ENCODE results near the gene FUBP1. TPM values are rescaled to one million over a fixed set of nuclear protein-coding genes. Genes with fewer than 3 reads are reported as not detected.
"Not testable (repeated sequence)": the region's sequence is repeated elsewhere in the genome, so short reads cannot be mapped to it uniquely, and the experiment has no call there.

Gene FUBP1, protein sequence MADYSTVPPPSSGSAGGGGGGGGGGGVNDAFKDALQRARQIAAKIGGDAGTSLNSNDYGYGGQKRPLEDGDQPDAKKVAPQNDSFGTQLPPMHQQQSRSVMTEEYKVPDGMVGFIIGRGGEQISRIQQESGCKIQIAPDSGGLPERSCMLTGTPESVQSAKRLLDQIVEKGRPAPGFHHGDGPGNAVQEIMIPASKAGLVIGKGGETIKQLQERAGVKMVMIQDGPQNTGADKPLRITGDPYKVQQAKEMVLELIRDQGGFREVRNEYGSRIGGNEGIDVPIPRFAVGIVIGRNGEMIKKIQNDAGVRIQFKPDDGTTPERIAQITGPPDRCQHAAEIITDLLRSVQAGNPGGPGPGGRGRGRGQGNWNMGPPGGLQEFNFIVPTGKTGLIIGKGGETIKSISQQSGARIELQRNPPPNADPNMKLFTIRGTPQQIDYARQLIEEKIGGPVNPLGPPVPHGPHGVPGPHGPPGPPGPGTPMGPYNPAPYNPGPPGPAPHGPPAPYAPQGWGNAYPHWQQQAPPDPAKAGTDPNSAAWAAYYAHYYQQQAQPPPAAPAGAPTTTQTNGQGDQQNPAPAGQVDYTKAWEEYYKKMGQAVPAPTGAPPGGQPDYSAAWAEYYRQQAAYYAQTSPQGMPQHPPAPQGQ
- total RNA-seq = 50.7 TPM
- long read RNA-seq, transcript FUBP1-203 (20 exons, 2,378 nt) = major isoform, 7 of 49 reads
- long read RNA-seq, partial matches to known transcripts = 8 of 49 reads
- long read RNA-seq, other reads (novel, unspliced or antisense) = 34 of 49 reads

DNA sequence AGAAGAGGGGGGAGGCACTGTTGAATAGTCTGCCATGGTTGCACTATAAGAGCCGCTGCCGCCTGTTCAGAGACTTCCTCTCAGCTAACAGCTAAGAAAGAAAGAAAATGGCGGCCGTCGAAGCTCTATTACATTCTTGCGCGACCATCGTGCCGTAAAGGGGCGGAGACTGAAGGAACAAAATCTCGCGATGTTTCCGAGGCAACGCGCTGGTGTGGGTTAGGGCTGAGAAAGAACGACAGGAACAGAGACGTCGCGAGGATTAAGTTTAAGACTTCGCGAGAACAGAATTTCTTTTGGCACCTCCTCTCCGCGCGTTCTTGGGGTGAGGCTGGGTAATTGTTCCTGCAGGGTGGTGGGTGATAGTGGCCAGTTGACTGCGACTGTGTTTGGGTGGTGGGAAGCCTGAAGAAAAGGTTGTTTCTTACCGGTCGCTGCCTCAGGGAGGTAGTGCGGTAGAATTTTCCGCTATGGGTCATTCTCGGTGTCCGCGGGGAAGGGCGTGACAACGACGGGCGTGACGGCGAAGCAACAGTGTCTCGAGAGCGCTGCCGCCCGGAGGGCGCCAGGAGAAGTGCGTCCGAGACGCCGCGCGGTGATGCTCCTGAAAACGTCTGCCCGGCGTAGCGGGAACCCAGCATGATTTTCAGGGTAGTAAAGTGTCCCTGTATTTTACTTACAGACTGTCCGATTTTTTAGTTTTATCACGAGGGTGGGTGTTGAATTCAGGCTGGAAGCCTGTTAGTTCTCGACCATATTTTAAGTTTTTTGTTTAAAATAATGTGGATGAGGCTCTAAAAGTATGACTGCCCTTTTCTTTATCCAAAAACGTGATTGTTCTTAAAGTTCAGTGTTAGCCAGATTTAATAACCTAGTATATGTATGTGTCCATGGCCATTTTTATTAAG, at the start of gene FUBP1:
FUBP1 (minus strand) TSS at position 104 of the 908 bp plus-strand sequence; CDS start at position 36, 68 bp downstream.
- intact Hi-C loops (cut with micrococcal nuclease) = loop anchor here (5.0 kb wide), 2 partner anchors 33 to 133 kb away; no protein-coding TSS in a partner anchor
- ATAC-seq (peak; percentile 92), DNase-seq (peak; percentile 93)

DNA sequence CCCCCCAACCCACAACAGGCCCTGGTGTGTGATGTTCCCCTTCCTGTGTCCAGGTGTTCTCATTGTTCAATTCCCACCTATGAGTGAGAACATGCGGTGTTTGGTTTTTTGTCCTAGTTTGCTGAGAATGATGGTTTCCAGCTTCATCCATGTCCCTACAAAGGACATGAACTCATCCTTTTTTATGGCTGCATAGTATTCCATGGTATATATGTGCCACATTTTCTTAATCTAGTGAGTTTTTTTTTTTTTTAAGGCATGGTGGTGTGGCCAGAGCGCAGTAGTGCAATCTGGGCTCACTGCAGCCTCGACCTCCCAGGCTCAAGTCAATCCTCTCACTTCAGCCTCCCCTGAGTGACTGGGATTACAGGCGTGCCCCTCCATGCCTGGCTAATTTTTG, 42.3 kb upstream of the FUBP1 start:
- DNase-seq; ATAC-seq; intact Hi-C loops (cut with micrococcal nuclease): not testable (repeated sequence)

DNA sequence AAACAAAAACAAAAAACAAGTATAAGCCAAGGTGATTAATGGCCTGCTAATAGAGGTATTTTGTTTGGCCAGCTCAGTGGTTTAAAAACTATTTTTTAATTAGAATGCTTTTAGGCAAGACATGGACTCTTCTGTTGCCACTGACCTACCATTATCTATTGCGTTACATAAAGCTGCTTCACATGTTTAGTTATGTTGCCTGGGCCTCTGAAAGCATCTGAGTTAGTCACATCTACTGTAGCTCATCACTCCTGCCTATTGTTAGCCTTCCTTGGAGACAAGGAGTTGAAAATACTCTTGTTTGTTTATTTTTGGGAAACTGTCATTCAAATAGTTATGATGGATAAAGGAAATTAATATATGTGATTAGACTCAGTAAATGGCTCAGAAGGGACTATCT, 40.2 kb upstream of the FUBP1 start:
- DNase-seq (no peak), ATAC-seq (no peak)
- intact Hi-C loops (cut with micrococcal nuclease) = no loop called here

DNA sequence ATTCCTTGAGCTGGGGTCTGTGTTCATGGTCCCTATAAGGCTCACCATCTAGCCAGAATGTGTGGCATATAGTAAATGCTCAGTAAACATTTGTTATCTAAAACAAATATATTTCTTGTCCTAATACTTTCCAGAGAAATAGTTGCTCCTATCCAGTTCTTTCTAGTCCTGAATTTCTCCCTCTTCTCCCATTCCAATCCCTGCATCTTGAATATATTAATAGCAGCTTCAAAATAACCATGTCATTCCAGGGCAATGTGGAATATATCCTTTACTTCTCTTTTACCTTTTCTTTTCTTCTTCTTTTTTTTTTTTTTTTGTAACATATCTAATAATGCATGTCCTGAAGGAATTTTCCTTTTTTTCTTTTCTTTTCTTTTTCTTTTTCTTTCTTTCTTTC, 36.3 kb upstream of the FUBP1 start:
- intact Hi-C loops (cut with micrococcal nuclease) = no loop called here
- ATAC-seq = peak; percentile 55
- no peak for DNase-seq

DNA sequence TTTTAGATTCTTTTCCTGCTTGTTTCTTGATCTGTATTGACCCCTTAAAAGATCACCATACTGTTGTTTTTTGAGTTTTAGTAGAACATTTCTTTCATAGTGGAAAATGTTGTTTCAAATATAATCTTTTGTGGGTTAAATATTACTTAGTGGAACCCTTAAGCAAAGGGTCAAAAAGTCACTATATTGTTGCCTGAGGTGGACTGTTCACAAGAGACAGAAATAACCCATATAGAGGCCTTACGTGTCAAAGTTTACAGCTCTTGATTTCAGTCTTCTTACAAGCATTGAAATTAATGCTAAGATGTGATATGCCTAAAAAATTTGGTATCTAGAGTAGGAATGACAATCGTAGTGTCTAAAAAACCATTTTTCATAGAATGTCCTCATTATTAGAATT, 32.2 kb upstream of the FUBP1 start:
- intact Hi-C loops (cut with micrococcal nuclease) = loop anchor here (5.0 kb wide), 1 partner anchor 34 kb away; the partner anchor contains the start of gene FUBP1
- ATAC-seq (no peak), DNase-seq (no peak)

GRCh38 chr1:78009836-78010235, 31.0 kb upstream of the FUBP1 start:
- no peak for DNase-seq
- intact Hi-C loops (cut with micrococcal nuclease) = loop anchor here (5.0 kb wide), 1 partner anchor 33 kb away; the partner anchor contains the start of gene FUBP1
- no peak for ATAC-seq

DNA sequence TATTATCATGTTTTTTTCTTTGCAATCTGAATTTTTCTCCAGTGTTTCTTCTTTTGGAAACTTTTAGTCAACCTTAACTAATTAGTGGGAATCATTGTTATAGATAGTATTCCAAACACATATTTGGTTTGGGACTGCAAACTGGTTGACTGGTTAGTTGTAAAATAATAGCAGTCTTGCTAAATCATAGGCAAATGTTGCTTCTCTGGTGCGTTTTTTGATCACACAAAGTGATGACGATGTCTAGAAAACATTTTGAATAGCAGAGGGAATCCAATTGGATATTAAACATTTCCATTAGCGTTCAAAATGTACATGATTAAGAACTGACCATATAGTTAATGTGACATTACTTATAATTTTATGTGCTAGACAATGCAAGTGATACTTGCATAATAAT, 30.4 kb upstream of the FUBP1 start:
- DNase-seq = no peak
- intact Hi-C loops (cut with micrococcal nuclease) = no loop called here
- no peak for ATAC-seq

DNA sequence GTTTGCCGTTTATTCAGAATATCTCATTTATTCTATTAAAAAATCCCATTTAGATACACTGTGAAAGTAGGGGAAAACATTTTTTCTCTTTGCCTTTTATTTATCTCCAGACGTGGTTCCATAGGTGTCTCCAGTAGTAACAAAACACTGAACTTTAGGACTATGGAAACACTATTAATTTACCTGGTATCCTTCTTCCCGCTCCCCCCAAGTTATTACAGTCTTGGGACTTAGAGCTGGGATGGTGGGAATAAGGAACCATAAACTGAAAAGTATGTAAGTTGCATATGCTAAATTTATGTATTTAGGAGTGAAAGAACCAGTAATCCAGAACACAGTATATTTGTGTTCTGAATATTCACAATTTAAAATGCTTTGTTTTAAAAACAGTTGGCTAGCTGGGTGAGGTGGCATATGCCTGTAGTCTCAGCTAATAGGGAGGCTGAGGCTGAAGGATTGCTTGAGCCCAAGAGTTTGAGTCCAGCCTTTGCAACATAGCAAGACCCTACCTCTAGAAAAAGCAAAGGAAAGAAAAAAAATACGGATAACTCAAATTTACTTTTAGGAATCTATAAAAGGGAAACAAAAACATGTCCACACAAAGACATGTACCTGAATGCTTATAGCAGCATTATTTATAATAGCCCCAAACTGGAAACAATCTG, 28.9 kb upstream of the FUBP1 start:
- no peak for DNase-seq
- intact Hi-C loops (cut with micrococcal nuclease) = no loop called here
- no peak for ATAC-seq

DNA sequence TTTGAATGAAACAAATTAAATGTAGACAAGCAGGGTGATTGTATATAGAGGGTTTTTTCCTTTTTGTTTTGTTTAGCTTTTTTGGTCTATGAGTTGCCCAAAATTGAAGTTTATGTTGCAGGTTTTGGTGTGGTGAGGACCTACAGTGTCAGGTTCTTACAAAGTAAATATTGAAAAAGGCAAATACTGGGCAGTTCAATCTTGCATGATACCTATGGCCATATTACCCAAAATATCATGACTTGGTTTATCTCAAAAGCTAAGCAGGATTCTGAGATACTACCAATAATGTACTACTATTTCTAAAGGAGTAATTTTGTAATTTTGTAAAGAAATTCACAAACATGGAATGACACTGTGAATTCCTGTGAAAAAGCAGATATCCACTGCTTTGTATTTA, 27.6 kb upstream of the FUBP1 start:
- intact Hi-C loops (cut with micrococcal nuclease) = no loop called here
- no peak for DNase-seq
- ATAC-seq = no peak

GRCh38 chr1:78005755-78006154, 26.9 kb upstream of the FUBP1 start:
- intact Hi-C loops (cut with micrococcal nuclease) = no loop called here
- DNase-seq = no peak
- ATAC-seq = peak; percentile 57

- intact Hi-C loops (cut with micrococcal nuclease) = no loop called here
- no peak for ATAC-seq
- no peak for DNase-seq
Measured at GRCh38 chr1:78005448-78005722, 26.5 kb upstream of the FUBP1 start.

DNA sequence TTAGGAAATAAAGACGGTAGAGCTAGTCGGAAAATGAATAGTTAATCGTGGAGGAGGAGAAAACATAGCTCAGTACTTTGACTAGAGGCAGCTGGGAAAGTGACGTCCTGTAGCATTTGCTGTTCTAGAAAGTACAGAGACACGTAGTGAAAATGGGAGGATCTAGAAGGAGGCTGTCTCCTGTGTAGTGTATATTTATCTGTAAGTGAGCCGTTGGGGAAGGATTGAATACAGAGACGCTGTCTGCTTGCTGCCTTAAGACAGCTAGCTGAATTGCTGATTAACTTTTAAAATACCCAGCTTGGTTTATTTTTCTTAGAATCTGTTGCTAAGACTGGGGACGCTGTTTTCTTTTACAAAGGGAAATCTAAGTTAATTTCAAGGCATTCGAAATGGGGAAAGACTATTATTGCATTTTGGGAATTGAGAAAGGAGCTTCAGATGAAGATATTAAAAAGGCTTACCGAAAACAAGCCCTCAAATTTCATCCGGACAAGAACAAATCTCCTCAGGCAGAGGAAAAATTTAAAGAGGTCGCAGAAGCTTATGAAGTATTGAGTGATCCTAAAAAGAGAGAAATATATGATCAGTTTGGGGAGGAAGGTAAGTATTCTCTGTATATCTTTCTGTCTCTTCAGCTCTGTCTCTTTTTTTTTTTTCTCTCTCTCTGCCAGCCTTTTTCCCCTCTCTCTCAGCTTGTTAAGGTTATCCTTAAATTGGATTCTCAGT, 26.0 kb upstream of the FUBP1 start, which contains the start of gene DNAJB4:
DNAJB4 (plus strand) TSS at position 221 of the 729 bp plus-strand sequence; CDS start at position 393, 172 bp downstream.
- ATAC-seq = peak; percentile 99
- no peak for DNase-seq
- intact Hi-C loops (cut with micrococcal nuclease) = no loop called here

DNA sequence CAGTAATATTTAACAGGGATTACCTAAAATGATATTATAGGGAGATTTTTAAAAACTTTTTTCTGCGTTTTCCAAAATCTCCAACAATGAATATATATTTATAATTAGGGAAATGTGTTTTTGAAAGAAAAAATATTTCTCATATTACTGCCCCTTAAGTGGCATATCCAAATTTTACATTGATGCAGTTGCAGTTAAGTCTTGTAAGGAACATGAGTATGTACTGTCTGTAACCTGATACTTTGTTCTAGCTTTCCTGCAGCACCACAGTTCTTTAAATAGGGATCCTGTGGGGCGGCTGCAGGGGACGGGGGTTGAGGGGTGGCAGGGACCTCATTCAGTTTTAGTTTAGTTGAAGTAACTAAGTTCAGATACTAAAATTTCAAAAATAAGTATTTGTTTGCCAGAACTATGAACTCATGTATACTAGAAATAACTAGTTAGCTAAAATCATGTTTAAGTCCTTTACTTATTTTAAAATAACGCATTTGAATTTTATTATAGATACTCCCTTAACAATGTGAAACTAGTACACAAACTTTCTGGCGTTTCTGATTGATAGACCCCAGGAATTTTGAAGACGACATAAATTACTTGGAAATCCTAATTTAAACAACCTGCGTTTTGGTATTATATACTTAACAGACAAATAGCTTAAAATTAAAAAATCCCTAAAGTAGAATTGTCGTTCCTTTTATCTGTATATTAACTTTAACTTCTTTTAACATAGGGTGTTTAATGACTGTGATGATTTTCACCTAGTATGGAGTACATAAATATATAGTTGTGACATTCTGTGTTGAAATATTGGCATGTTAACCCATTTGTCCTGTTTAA, 25.2 kb upstream of the FUBP1 start:
- DNase-seq (peak; percentile 55), ATAC-seq (peak; percentile 85)
- intact Hi-C loops (cut with micrococcal nuclease) = no loop called here

DNA sequence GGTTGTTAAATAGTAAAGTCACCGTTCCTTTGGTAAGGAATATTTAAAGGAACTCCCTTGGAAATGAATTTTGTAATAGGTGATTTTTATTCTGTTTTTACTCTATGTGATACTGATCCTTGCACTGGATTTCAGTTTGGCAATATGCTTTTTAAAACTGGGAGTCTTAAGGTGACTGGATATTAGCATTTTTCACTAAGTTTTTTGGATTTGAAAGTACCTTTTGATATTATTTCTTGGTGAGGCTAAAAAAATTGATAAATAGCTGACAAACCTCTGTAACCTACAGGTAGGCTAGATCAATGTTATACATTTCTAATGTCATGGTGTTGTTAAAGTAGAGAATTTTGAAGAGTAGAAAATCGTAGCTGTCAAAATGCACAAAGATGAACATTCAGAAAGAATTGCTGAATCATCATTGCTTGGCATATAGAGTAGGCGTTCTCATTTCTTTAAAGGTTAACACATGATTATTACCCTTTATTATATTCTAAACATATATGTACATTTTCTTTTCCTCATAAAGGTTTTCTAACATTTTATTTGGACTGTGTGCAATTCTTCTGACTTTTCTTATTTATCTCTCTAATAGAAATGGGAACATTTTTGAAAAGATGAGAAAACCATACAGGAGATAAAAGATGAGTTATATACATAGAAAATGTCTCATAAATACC, 24.3 kb upstream of the FUBP1 start:
- DNase-seq (no peak), ATAC-seq (no peak)
- intact Hi-C loops (cut with micrococcal nuclease) = no loop called here

DNA sequence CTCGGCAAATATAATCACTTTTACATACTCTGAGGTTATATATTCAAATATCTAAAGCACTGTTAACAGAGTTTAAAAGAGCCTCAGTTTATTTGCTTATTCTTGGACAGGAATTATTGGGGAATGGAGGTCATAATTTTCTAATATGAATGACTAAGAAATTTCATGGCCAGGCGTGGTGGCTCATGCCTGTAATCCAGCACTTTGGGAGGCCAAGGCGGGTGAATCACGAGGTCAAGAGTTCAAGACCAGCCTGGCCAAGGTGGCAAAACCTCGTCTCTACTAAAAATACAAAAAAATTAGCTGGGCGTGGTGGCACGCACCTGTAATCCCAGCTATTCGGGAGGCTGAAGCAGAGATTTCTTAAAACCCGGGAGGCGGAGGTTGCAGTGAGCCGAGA, 21.7 kb upstream of the FUBP1 start:
- DNase-seq; intact Hi-C loops (cut with micrococcal nuclease); ATAC-seq: not testable (repeated sequence)

DNA sequence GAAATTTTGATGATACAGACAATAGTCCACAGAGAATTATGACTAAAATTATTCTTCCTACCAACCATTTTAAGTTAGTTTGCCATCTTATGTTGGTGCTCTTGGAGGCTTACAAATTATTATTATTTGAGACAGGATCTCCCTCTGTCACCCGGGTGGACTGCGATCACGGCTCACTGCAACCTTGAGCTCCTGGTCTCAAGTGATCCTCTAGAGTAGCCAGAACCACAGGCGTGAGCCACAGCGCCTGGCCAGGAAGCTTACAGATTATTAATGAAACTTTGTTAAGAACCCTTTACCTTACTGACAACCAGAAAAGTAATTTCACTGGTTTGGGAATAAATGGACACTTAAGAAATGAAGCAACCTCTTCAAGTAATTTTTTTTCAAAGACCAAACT, 17.9 kb upstream of the FUBP1 start:
- no peak for DNase-seq
- intact Hi-C loops (cut with micrococcal nuclease) = no loop called here
- no peak for ATAC-seq
